Cardiac atrium fibroblast (primary cell): Measurements from ENCODE around the gene MAGEA11. TPM values are rescaled to one million over a fixed set of nuclear protein-coding genes. Genes with fewer than 3 reads are reported as not detected.

ENCODE experiments used
- total RNA-seq: library from RNA; depleted of rRNA; stranded (reverse); fragments of >200 nt; gene quantifications from 2 replicates; pipeline ENCODE4 v1.2.3, GENCODE V29; 2015

Gene MAGEA11, protein sequence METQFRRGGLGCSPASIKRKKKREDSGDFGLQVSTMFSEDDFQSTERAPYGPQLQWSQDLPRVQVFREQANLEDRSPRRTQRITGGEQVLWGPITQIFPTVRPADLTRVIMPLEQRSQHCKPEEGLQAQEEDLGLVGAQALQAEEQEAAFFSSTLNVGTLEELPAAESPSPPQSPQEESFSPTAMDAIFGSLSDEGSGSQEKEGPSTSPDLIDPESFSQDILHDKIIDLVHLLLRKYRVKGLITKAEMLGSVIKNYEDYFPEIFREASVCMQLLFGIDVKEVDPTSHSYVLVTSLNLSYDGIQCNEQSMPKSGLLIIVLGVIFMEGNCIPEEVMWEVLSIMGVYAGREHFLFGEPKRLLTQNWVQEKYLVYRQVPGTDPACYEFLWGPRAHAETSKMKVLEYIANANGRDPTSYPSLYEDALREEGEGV
- total RNA-seq = not detected in 2 replicates

GRCh38 chrX:149711545-149712236 is at the start of gene MAGEA11:
Gene MAGEA11 (plus strand): TSS chrX:149712060. CDS start chrX:149713160, 1,100 bp downstream.

Other genes with a start within 250 kb of the MAGEA11 start
- 21.9 and 25.6 TPM in 2 replicates for gene IDS, start 206.8 kb upstream of the MAGEA11 start, total RNA-seq
- 4.0 and 14.7 TPM in 2 replicates for gene EOLA1, start 171.0 kb upstream of the MAGEA11 start, total RNA-seq
- not detected in 2 replicates for gene HSFX3, start 162.1 kb upstream of the MAGEA11 start, total RNA-seq
- not detected in 2 replicates for gene MAGEA9B, start 124.6 kb upstream of the MAGEA11 start, total RNA-seq
- gene HSFX2, start 116.7 kb upstream of the MAGEA11 start, total RNA-seq = 0.16 TPM in 1 of 2 replicates, not detected in the other
- gene TMEM185A, start 80.3 kb upstream of the MAGEA11 start, total RNA-seq = 8.1 and 11.0 TPM in 2 replicates
- 0.54 TPM in 1 of 2 replicates, not detected in the other for gene HSFX1, start 62.0 kb downstream of the MAGEA11 start, total RNA-seq
- not detected in 2 replicates for gene MAGEA9, start 69.9 kb downstream of the MAGEA11 start, total RNA-seq
- not detected in 2 replicates for gene MAGEA8, start 169.1 kb downstream of the MAGEA11 start, total RNA-seq
- gene HSFX4, start 217.5 kb downstream of the MAGEA11 start, total RNA-seq = not detected in 2 replicates
- 15.5 and 29.8 TPM in 2 replicates for gene EOLA2, start 226.4 kb downstream of the MAGEA11 start, total RNA-seq